HepG2 (cell line): ENCODE data around the gene ZNF227. TPM values are rescaled to one million over a fixed set of nuclear protein-coding genes. Genes with fewer than 3 reads are reported as not detected.

Experiments
- AGO1 ChIP-seq: fragments of 200-400 bp; formaldehyde crosslinking; IDR thresholded peaks from 2 replicates; pipeline ENCODE4 v1.6.1; 2017; ENCODE audit warnings: mild to moderate bottlenecking, low read depth, low read length, moderate library complexity; ENCODE audit not compliant: poor library complexity, severe bottlenecking
- ELF1 ChIP-seq: sonication (generic); formaldehyde crosslinking; IDR thresholded peaks from 2 replicates; pipeline ENCODE4 v1.4.0; 2020; ENCODE audit warnings: missing genetic modification reagents
- GABPB1 ChIP-seq: IDR thresholded peaks from 2 replicates; pipeline ENCODE4 v1.6.1; 2016; ENCODE audit warnings: mild to moderate bottlenecking, missing genetic modification reagents, moderate library complexity, missing compliant biosample characterization
- KLF15 ChIP-seq: sonication (generic); formaldehyde crosslinking; IDR thresholded peaks from 2 replicates; pipeline ENCODE4 v1.8.1; 2023; ENCODE audit warnings: borderline replicate concordance, mild to moderate bottlenecking, inconsistent platforms, missing genetic modification reagents, mixed read lengths
- KLF16 ChIP-seq, 2 experiments: sonication (generic) in 1 of 2; formaldehyde crosslinking in 1 of 2; IDR thresholded peaks; 2 replicates each; pipeline versions ENCODE4 v1.6.1 to v1.8.0; 2016 to 2023; ENCODE audit warnings: missing genetic modification reagents in 2 of 2, missing compliant biosample characterization in 1 of 2
- KLF6 ChIP-seq: IDR thresholded peaks from 2 replicates; pipeline ENCODE4 v1.8.0; 2016; ENCODE audit warnings: missing biosample characterization, missing genetic modification reagents
- LCORL ChIP-seq, 2 experiments: fragments of 450-650 bp in 1 of 2; sonication (generic) in 1 of 2; formaldehyde crosslinking in 1 of 2; IDR thresholded peaks; 2 replicates each; pipeline versions ENCODE4 v1.5.0 to v1.6.1; 2017 to 2020; ENCODE audit warnings: antibody characterized with exemption in 1 of 2, missing genetic modification reagents in 1 of 2
- POLR2G ChIP-seq: fragments of 200-400 bp; formaldehyde crosslinking; IDR thresholded peaks from 2 replicates; pipeline ENCODE4 v1.6.1; 2018; ENCODE audit warnings: mild to moderate bottlenecking, low read depth, low read length, moderate library complexity
- RXRA ChIP-seq: sonication (generic); formaldehyde crosslinking; IDR thresholded peaks from 2 replicates; pipeline ENCODE4 v1.5.1; 2020; ENCODE audit warnings: missing genetic modification reagents
- SUZ12 ChIP-seq: fragments of 150-350 bp; IDR thresholded peaks from 2 replicates; pipeline ENCODE4 v1.6.1; 2014; ENCODE audit warnings: low read depth, low read length
- TEAD3 ChIP-seq: optimal IDR thresholded peaks from 2 replicates; pipeline ENCODE3; 2016; ENCODE audit warnings: borderline replicate concordance
- TOPORS ChIP-seq: sonication (generic); formaldehyde crosslinking; IDR thresholded peaks from 2 replicates; pipeline ENCODE4 v1.8.0; 2023; ENCODE audit warnings: mild to moderate bottlenecking, missing genetic modification reagents
- ZBTB21 ChIP-seq: sonication (generic); formaldehyde crosslinking; IDR thresholded peaks from 2 replicates; pipeline ENCODE4 v1.4.0; 2020; ENCODE audit warnings: missing genetic modification reagents
- ZNF331 ChIP-seq: sonication (generic); formaldehyde crosslinking; IDR thresholded peaks from 2 replicates; pipeline ENCODE4 v1.4.0; 2020; ENCODE audit warnings: missing genetic modification reagents
- ZNF615 ChIP-seq: sonication (generic); formaldehyde crosslinking; IDR thresholded peaks from 2 replicates; pipeline ENCODE4 v1.5.0; 2020; ENCODE audit warnings: mild to moderate bottlenecking, missing genetic modification reagents, borderline replicate concordance
- ZZZ3 ChIP-seq: sonication (generic); formaldehyde crosslinking; IDR thresholded peaks from 2 replicates; pipeline ENCODE4 v1.4.0; 2020; ENCODE audit warnings: missing genetic modification reagents, mild to moderate bottlenecking, borderline replicate concordance
- polyA plus RNA-seq, 8 experiments: library from polyadenylated mRNA; depleted of rRNA in 3 of 8; stranded (reverse) in 7 of 8; unstranded in 1 of 8; fragments of >200 nt; fragmentation: Illumina TruSeq in 4 of 8; extraction: Trizol in 4 of 8; gene quantifications; 2 replicates each; pipeline versions ENCODE4 v1.2.1 to v1.2.3, GENCODE V29; 2011 to 2016; ENCODE audit warnings: low read depth in 4 of 8, missing spikeins in 1 of 8, mixed read lengths in 1 of 8; ENCODE audit not compliant: insufficient read depth in 1 of 8
- total RNA-seq, 5 experiments: library from RNA; depleted of rRNA; stranded (reverse); fragments of >200 nt; fragmentation: Illumina TruSeq; extraction: Trizol; gene quantifications; 2 replicates each; pipeline ENCODE4 v1.2.3, GENCODE V29; 2016; ENCODE audit warnings: low read depth in 1 of 5
- TF ChIP-seq, protein P1 (sequence below): sonication (generic); formaldehyde crosslinking; IDR thresholded peaks from 2 replicates; pipeline ENCODE4 v1.4.0; 2020; ENCODE audit warnings: missing genetic modification reagents
- TF ChIP-seq, protein P2 (sequence below): sonication (generic); formaldehyde crosslinking; IDR thresholded peaks from 2 replicates; pipeline ENCODE4 v1.8.0; 2022; ENCODE audit warnings: missing genetic modification reagents, mild to moderate bottlenecking, moderate library complexity, borderline replicate concordance
- TF ChIP-seq, protein P3 (sequence below): sonication (generic); formaldehyde crosslinking; IDR thresholded peaks from 2 replicates; pipeline ENCODE4 v1.8.1; 2023; ENCODE audit warnings: mild to moderate bottlenecking, missing genetic modification reagents, borderline replicate concordance
- TF ChIP-seq, protein P4 (sequence below): sonication (generic); formaldehyde crosslinking; IDR thresholded peaks from 2 replicates; pipeline ENCODE4 v1.5.1; 2020; ENCODE audit warnings: missing genetic modification reagents, mild to moderate bottlenecking, borderline replicate concordance
- TF ChIP-seq, protein P5 (sequence below): sonication (generic); formaldehyde crosslinking; IDR thresholded peaks from 2 replicates; pipeline ENCODE4 v1.9.0; 2022; ENCODE audit warnings: missing genetic modification reagents, mild to moderate bottlenecking, borderline replicate concordance

ZNF227 gene
- total and polyA plus RNA-seq, 2 of the 13 experiments (the other 11 are each of a cell fraction or from before 2014, with no cell fraction given): 3.1 to 16.8 TPM

DNA sequence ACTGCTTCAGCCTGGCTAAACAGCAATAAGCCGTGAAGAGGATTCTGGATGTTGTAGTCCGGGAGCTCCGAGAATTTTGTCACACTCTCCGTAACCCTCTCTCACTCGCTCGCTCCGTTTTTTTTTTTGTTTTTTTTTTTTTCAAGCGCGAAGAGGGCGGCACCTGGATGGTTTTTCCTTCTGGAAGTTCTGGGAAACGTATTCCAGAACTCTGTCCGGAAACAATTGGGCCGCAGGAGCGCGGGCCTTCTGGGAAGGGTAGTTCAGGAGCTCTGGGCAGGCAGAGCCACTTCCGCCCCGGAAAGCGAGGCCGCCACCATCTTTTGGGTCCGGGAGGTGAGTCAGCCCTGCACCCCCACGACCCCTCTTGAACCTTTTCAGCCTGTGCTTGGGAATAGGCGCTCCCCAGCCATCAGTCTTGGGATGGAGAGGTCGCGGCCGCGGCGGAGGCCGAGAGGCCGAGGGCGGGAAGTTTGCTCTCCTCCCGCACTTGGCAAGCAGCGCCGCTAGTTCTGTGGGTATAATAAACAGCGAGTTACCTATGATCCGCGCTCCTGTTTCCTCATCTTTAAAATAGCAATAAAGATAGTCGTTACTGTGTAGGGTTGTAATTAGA lies at the start of gene ZNF227 (continued):
- TF ChIP-seq LCORL (IDR thresholded peaks at IDR 0.05) (0 out of 2 replicates have a peak, but pooled peaks have one; percentile 17), LCORL (CRISPR knock-in tag; IDR thresholded peaks at IDR 0.05) (peak; percentile 81; the same call in 1 of the 2 replicates), ZZZ3 (CRISPR knock-in tag) (0 out of 2 replicates have a peak, but pooled peaks have one; percentile 12), KLF15 (CRISPR knock-in tag) (no peak), TOPORS (no peak), KLF6 (CRISPR knock-in tag) (0 out of 2 replicates have a peak, but pooled peaks have one; percentile 62), ZNF615 (CRISPR knock-in tag) (no peak), ZNF331 (CRISPR knock-in tag) (peak; percentile 12; the same call in 1 of the 2 replicates), ZBTB21 (CRISPR knock-in tag) (no peak), KLF16 (CRISPR knock-in tag; IDR thresholded peaks at IDR 0.05) (0 out of 4 replicates have a peak, but pooled peaks of 1 of the 2 experiments have one; percentile 46), RXRA (CRISPR knock-in tag) (peak; percentile 66), POLR2G (peak; percentile 79), ELF1 (peak; percentile 91), SUZ12 (peak; percentile 73), GABPB1 (CRISPR knock-in tag) (peak; percentile 96), AGO1 (no peak), TEAD3 (CRISPR knock-in tag) (no peak)
- TF ChIP-seq, protein P1, sequence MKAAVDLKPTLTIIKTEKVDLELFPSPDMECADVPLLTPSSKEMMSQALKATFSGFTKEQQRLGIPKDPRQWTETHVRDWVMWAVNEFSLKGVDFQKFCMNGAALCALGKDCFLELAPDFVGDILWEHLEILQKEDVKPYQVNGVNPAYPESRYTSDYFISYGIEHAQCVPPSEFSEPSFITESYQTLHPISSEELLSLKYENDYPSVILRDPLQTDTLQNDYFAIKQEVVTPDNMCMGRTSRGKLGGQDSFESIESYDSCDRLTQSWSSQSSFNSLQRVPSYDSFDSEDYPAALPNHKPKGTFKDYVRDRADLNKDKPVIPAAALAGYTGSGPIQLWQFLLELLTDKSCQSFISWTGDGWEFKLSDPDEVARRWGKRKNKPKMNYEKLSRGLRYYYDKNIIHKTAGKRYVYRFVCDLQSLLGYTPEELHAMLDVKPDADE: no peak
- TF ChIP-seq, protein P2, sequence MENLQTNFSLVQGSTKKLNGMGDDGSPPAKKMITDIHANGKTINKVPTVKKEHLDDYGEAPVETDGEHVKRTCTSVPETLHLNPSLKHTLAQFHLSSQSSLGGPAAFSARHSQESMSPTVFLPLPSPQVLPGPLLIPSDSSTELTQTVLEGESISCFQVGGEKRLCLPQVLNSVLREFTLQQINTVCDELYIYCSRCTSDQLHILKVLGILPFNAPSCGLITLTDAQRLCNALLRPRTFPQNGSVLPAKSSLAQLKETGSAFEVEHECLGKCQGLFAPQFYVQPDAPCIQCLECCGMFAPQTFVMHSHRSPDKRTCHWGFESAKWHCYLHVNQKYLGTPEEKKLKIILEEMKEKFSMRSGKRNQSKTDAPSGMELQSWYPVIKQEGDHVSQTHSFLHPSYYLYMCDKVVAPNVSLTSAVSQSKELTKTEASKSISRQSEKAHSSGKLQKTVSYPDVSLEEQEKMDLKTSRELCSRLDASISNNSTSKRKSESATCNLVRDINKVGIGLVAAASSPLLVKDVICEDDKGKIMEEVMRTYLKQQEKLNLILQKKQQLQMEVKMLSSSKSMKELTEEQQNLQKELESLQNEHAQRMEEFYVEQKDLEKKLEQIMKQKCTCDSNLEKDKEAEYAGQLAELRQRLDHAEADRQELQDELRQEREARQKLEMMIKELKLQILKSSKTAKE (CRISPR knock-in tag): no peak
- TF ChIP-seq, protein P3, sequence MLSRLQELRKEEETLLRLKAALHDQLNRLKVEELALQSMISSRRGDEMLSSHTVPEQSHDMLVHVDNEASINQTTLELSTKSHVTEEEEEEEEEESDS (CRISPR knock-in tag): no peak; the same call in 1 of the 2 replicates
- TF ChIP-seq, protein P4, sequence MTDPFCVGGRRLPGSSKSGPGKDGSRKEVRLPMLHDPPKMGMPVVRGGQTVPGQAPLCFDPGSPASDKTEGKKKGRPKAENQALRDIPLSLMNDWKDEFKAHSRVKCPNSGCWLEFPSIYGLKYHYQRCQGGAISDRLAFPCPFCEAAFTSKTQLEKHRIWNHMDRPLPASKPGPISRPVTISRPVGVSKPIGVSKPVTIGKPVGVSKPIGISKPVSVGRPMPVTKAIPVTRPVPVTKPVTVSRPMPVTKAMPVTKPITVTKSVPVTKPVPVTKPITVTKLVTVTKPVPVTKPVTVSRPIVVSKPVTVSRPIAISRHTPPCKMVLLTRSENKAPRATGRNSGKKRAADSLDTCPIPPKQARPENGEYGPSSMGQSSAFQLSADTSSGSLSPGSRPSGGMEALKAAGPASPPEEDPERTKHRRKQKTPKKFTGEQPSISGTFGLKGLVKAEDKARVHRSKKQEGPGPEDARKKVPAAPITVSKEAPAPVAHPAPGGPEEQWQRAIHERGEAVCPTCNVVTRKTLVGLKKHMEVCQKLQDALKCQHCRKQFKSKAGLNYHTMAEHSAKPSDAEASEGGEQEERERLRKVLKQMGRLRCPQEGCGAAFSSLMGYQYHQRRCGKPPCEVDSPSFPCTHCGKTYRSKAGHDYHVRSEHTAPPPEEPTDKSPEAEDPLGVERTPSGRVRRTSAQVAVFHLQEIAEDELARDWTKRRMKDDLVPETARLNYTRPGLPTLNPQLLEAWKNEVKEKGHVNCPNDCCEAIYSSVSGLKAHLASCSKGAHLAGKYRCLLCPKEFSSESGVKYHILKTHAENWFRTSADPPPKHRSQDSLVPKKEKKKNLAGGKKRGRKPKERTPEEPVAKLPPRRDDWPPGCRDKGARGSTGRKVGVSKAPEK (CRISPR knock-in tag): no peak
- TF ChIP-seq, protein P5, sequence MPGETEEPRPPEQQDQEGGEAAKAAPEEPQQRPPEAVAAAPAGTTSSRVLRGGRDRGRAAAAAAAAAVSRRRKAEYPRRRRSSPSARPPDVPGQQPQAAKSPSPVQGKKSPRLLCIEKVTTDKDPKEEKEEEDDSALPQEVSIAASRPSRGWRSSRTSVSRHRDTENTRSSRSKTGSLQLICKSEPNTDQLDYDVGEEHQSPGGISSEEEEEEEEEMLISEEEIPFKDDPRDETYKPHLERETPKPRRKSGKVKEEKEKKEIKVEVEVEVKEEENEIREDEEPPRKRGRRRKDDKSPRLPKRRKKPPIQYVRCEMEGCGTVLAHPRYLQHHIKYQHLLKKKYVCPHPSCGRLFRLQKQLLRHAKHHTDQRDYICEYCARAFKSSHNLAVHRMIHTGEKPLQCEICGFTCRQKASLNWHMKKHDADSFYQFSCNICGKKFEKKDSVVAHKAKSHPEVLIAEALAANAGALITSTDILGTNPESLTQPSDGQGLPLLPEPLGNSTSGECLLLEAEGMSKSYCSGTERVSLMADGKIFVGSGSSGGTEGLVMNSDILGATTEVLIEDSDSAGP (CRISPR knock-in tag): peak; percentile 71; the same call in 1 of the 2 replicates
